HG02623 (cell line): ENCODE data around the gene MPP2.
"Not testable (repeated sequence)": the region's sequence is repeated elsewhere in the genome, so short reads cannot be mapped to it uniquely, and the experiment has no call there.

ENCODE experiments used
- ATAC-seq: cut with Tn5 transposase; IDR thresholded peaks from one replicate; pipeline ENCODE4 v1.9.1; 2021; ENCODE audit warnings: moderate library complexity; ENCODE audit not compliant: unreplicated experiment

Gene MPP2

GRCh38 chr17:43931062-43931571 lies 23.8 kb upstream of the MPP2 start:
- no peak for ATAC-seq

DNA sequence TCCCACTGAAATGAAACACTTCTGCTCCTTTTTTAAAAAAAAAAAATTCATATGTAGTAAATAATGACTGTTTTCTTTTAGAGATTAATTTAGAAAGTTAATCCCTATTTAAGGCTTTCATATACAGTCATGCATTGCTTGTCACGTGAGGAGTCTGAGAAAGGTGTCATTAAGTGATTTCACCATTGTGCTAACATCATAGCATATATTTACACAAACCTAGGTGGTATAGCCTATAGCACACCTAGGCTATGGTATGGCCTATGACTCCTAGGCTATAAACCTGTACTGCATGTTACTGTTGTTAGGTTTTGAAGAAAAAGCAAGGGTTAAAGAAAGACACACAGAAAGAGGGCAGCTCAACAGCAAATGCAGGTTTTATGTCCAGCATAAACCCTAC lies 21.3 kb upstream of the MPP2 start:
- ATAC-seq = no peak

GRCh38 chr17:43927929-43928328 lies 20.6 kb upstream of the MPP2 start:
- not testable (repeated sequence) for ATAC-seq

GRCh38 chr17:43927060-43927864 lies 19.9 kb upstream of the MPP2 start:
- no peak for ATAC-seq

DNA sequence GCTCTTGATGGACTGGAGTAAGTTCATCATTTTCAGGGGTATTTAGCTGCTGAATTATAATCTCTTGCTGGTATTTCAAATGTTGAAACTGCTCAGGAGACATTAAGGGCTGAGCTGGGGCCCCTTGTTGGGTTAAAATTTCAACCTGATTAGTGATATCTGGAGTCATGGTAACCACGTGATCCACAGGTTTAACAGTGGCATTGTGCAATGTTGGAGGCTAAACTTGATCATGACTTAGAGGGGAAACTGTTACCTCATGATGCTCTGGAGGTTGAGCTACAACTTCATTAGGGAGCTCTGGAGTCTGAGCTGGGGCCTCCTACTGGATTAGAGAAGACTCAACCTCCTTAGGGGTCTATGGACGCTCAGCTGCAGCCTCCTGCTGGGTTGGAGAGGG lies 17.2 kb upstream of the MPP2 start:
- no peak for ATAC-seq

GRCh38 chr17:43920500-43921095 lies 13.3 kb upstream of the MPP2 start:
- ATAC-seq = no peak

GRCh38 chr17:43918026-43918389 lies 10.7 kb upstream of the MPP2 start:
- no peak for ATAC-seq

DNA sequence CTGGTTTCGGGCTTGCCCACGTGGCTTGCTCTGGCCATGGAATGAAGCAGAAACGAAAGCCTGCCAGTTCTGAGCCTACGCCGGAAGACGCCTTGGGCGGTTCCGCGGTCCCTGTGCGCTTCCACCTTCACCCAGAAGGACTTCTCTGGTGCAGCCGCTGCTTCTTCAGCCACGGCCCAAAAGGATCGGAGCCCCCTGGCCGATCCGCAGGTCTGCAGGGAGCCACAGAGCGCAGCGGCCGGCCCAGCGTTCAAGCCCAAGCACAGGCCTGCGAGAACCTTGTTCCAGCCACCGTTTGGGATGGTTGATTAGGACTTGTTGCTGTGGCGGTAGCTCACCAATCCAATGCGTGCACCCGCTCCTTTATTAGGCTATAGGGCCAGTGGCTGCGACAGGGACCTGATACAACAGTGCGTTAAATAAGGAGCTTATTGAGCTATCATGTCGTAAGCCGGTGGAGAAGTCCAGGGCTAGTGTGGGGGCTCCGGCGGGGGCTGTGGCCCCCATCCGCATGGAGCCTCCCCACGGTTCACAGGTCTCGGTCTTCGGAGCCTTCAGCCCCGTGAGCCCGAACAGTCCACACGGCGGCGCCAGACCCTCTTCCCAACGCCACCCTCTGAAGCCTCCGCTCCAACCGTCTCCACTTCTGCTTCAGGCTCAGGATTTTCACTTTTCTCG lies 10.2 kb upstream of the MPP2 start:
- no peak for ATAC-seq

DNA sequence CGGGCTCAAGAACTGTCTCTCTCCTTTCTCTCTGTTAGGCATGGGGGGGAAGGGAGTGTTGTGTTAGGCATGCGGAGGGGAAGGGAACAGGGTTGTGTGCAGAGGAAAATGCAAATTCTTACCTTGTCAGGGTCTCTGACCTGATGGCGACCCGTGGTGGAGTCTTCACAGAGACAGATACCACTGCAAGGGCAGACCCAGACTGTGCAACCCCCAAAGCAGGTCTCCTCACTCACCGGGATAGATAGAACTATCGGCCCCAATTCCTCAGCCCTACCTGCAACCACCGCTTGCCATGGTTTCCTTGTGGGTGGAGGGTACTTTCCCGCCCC lies 9.6 kb upstream of the MPP2 start:
- ATAC-seq = no peak

DNA sequence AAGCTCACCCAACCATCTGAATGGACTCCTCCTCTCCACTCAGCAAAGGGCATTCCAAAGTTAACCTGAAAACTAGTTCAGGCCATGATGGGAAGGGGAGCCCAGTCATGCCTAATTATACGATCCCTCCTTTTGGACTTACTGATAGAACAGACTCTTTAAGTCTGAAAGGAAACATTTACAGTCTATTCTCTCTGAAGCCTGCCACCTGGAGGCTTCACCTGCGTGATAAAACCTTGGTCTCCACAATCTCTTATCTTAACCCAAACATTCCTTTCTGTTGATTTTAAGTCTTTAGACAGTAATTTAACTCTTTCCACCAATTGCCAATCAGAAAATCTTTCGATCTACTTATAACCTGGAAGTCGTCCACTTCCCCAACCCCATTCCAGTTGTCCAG lies 9.0 kb upstream of the MPP2 start:
- ATAC-seq = no peak

- no peak for ATAC-seq
Observed at GRCh38 chr17:43915559-43915958, 8.2 kb upstream of the MPP2 start.

GRCh38 chr17:43914451-43914850 lies 7.1 kb upstream of the MPP2 start:
- no peak for ATAC-seq

GRCh38 chr17:43913584-43913983 lies 6.2 kb upstream of the MPP2 start:
- no peak for ATAC-seq

DNA sequence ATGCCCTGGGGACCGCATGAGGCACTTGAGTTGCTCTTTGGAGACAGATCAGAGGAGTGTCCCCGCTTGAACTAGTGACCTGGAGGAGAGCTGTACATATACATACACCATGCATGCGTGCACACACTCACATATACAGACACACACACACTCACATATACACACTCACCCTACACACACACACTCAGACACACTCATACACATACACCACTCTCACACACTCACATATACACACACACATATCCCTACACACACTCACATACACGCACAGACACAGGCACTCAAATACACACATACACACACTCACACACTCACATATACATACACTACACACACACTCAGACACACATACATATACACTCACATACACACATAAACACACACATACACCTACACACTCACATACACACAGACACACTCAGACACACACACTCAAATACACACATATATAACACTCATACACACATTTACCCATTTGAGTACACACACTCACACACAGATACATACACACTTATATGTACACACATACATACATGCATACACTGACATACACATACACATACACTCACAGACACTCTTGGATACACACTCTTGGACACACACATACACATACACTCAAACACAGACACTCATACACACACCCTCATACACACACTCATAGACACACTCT lies 5.4 kb upstream of the MPP2 start:
- no peak for ATAC-seq

DNA sequence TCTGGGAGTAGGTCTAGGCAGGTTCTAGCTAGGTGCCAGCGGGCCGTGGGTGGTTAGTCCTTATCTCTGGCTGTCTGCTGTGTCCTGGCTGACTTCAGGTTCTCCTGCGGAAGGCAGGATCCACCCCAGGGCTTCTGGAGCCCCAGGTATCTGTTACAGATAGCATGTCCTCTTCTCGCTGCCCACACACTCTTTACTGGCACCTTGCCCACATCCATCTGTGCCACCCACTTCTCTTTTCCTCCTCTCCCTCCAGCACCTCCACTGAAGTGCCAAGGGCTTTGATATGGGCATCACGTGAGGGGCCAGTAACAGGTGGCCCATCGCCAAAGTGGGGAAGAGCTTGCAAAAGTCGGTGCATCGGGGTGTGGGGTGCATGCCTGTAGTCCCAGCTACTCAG lies 4.6 kb upstream of the MPP2 start:
- no peak for ATAC-seq

DNA sequence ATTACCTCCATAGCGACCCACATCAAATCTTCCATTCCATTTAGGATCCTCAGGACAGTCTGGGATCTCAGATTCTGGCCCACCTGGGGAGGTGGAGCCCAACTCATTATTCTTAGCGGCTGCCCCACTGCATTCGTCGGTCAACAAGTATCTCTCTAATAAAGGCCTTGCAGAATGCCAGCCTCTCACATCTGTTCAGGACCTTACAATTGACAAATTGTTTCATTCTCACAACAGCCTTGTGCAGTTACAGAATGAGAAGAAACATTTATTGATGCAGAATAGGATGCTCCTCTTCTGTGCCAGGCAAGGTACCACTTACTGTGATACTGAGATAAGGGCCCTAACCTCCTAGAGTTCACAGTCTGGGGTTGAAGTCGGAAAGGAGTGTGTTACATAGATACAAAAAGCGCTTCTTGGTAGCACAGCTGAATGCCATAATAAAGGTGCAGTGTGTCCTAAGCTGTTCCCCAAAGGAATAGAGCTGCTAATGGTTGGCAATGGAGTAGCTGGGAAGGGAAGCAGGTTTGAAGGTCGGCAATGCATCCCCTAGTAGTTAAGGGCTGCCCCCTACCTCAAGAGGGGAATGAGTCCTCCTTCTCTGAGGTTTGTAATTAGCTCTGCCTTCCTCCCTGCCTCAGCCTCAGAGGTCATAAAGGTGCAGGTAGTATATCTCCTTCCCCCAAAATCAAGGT lies 2.3 kb upstream of the MPP2 start:
- ATAC-seq = no peak

- no peak for ATAC-seq
Observed at GRCh38 chr17:43907998-43908721, 824 bp upstream of the MPP2 start.

DNA sequence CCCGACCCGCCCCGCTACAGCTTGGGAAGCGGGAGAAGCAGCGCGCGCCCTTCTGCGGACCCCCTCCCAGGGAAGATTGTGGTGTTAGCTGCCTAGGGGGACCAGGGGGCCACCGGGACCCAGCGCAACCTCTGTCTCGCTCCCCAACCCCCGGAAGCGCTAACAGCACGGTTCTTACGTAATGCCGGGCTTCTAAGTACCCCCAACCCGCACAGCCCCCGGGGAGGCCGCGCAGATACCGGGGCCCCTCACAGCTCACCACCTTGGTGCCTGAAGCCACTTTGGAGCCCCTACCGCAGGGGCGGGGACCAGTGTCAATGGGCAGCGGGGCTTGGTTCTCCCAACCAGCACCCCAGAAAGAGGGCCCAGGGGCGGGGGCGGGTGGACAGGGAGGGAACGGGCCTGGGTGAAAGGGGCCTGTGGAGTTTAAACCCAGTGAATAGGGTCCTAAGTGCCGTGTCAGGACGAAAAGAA lies 348 bp downstream of the MPP2 start:
- no peak for ATAC-seq

GRCh38 chr17:43905985-43906852 lies 1.1 kb downstream of the MPP2 start:
- ATAC-seq = no peak
